Gastroesophageal sphincter (tissue), 4 donors: ENCODE measurements around the gene NR3C2. TPM values are rescaled to one million over a fixed set of nuclear protein-coding genes. Genes with fewer than 3 reads are reported as not detected.

Experiments used
- ATAC-seq: fragments of 150-250 bp; one replicate; pipeline ENCODE4 v1.9.1; 2016; ENCODE audit warnings: mild to moderate bottlenecking, moderate library complexity
- H3K27ac ChIP-seq, 4 donors: fragments of 200-600 bp; sonication (generic) in 3 of 4; 1 replicate in 3 of 4; 2 replicates in 1 of 4; pipeline ENCODE4 v1.5.1; 2016 to 2019
- H3K27me3 ChIP-seq: fragments of 200-600 bp; sonication (generic); one replicate; pipeline ENCODE4 v1.5.1; 2019
- H3K36me3 ChIP-seq, 2 donors: fragments of 200-600 bp; sonication (generic); one replicate each; pipeline ENCODE4 v1.5.1; 2019; ENCODE audit warnings: control low read depth in 1 of 2
- H3K4me1 ChIP-seq, 3 donors: fragments of 200-600 bp; sonication (generic); 1 replicate in 2 of 3; 2 replicates in 1 of 3; pipeline ENCODE4 v1.5.1; 2016 to 2019; ENCODE audit warnings: control low read depth in 2 of 3
- H3K4me3 ChIP-seq, 2 donors: fragments of 200-600 bp; sonication (generic); one replicate each; pipeline ENCODE4 v1.5.1; 2019; ENCODE audit warnings: mild to moderate bottlenecking in 1 of 2, moderate library complexity in 1 of 2
- H3K9me3 ChIP-seq, 3 donors: fragments of 200-600 bp; sonication (generic); one replicate each; pipeline ENCODE4 v1.5.1; 2017 to 2019; ENCODE audit warnings: control low read depth in 2 of 3
- EP300 ChIP-seq: sonication (generic); formaldehyde crosslinking; IDR thresholded peaks from one replicate; pipeline ENCODE4 v1.6.1; 2017; ENCODE audit warnings: antibody characterized with exemption, mild to moderate bottlenecking
- POLR2A ChIP-seq, 2 donors: fragments of 450-650 bp; IDR thresholded peaks; one replicate each; pipeline ENCODE4 v1.6.1; 2017; ENCODE audit warnings: antibody characterized with exemption in 2 of 2, mild to moderate bottlenecking in 2 of 2, moderate library complexity in 1 of 2
- POLR2AphosphoS5 ChIP-seq: sonication (generic); formaldehyde crosslinking; IDR thresholded peaks from one replicate; pipeline ENCODE4 v1.6.1; 2017; ENCODE audit warnings: antibody characterized with exemption
- WGBS, 2 donors: methylation state at CpG; one replicate each; pipeline ENCODE4 v1.1.5; 2018; ENCODE audit warnings: low coverage in 1 of 2; 5-methylcytosine and 5-hydroxymethylcytosine counted together
- total RNA-seq, 4 donors: library from RNA; depleted of rRNA; stranded (reverse); fragments of >200 nt; gene quantifications; one replicate each; pipeline ENCODE4 v1.1.0, GENCODE V29; 2016
- TF ChIP-seq, protein P1 (sequence below), 4 experiments: fragments of 200-600 bp in 2 of 4; fragments of 450-650 bp in 2 of 4; sonication (generic) in 1 of 4; IDR thresholded peaks; one replicate each; pipeline ENCODE4 v1.5.1; 2017 to 2019; ENCODE audit warnings: antibody characterized with exemption in 4 of 4, mild to moderate bottlenecking in 2 of 4, moderate library complexity in 2 of 4

NR3C2 gene
- total RNA-seq, 4 donors from 2014 or later: 11.6 to 15.9 (median 13.9) TPM

- no peak for ATAC-seq
- Histone ChIP-seq H3K4me1 (no peaks in the 10 kb centered on the region), H3K36me3 (peaks cover 0 to 26% of the 10 kb centered on the region in 2 donors), H3K27me3 (no peaks in the 10 kb centered on the region), H3K4me3 (no peak overlapping the region), H3K9me3 (peaks cover 0 to 4% (median 0%) of the 10 kb centered on the region in 3 donors), H3K27ac (no peak overlapping the region)
- WGBS, 2 donors: 89 to 94% methylated on average over 2 to 7 of the region's 7 CpGs
- TF ChIP-seq EP300 (no peak), POLR2A (IDR thresholded peaks at IDR 0.05) (no peak), POLR2AphosphoS5 (no peak)
- TF ChIP-seq, protein P1, sequence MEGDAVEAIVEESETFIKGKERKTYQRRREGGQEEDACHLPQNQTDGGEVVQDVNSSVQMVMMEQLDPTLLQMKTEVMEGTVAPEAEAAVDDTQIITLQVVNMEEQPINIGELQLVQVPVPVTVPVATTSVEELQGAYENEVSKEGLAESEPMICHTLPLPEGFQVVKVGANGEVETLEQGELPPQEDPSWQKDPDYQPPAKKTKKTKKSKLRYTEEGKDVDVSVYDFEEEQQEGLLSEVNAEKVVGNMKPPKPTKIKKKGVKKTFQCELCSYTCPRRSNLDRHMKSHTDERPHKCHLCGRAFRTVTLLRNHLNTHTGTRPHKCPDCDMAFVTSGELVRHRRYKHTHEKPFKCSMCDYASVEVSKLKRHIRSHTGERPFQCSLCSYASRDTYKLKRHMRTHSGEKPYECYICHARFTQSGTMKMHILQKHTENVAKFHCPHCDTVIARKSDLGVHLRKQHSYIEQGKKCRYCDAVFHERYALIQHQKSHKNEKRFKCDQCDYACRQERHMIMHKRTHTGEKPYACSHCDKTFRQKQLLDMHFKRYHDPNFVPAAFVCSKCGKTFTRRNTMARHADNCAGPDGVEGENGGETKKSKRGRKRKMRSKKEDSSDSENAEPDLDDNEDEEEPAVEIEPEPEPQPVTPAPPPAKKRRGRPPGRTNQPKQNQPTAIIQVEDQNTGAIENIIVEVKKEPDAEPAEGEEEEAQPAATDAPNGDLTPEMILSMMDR (IDR thresholded peaks at IDR 0.05): no peak
Observed at GRCh38 chr4:148103597-148104355, 338.4 kb downstream of the NR3C2 start.

- Histone ChIP-seq H3K4me1 (no peaks in the 10 kb centered on the region), H3K27me3 (no peaks in the 10 kb centered on the region), H3K4me3 (no peak overlapping the region), H3K9me3 (peaks cover 0 to 4% (median 0%) of the 10 kb centered on the region in 3 donors), H3K36me3 (peaks cover 0 to 7% of the 10 kb centered on the region in 2 donors), H3K27ac (no peak overlapping the region)
- TF ChIP-seq POLR2A (IDR thresholded peaks at IDR 0.05) (no peak), EP300 (no peak), POLR2AphosphoS5 (no peak)
- TF ChIP-seq, protein P1 (IDR thresholded peaks at IDR 0.05): no peak
- no peak for ATAC-seq
- 56 to 71% methylated on average over 4 of the region's 4 CpGs for WGBS, 2 donors
Observed at GRCh38 chr4:148101790-148102189, 340.4 kb downstream of the NR3C2 start.

DNA sequence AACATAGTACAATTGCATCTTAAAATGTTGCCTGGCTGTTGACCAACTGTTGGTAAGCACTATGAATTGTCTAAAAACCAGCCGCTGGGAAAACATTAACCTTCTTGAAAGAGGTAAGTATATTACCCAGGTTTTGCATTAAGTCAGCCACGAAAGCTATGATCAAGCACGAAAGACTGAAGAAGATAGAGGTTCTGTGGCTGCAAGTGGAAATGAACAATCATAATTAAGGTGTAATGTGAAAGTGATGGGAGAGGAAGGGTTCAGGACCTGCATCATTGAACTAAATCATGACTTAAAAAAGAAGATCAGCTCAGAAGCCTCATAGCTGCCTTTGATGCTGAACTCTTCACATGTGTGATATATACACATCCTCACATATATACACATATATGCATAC, 341.0 kb downstream of the NR3C2 start:
- WGBS, 2 donors: 40 to 97% methylated on average over 1 to 3 of the region's 3 CpGs
- peaks cover 0 to 7% of the 10 kb centered on the region in 2 donors for H3K36me3 ChIP-seq
- no peak for ATAC-seq
- no peak overlapping the region for H3K4me3 ChIP-seq
- H3K9me3 ChIP-seq: no peaks in the 10 kb centered on the region
- no peak overlapping the region for H3K27ac ChIP-seq
- H3K27me3 ChIP-seq: no peaks in the 10 kb centered on the region
- no peak for TF ChIP-seq POLR2A (IDR thresholded peaks at IDR 0.05)
- no peak for TF ChIP-seq POLR2AphosphoS5
- TF ChIP-seq EP300: no peak
- TF ChIP-seq, protein P1 (IDR thresholded peaks at IDR 0.05): no peak
- H3K4me1 ChIP-seq: no peaks in the 10 kb centered on the region

- 88% methylated on average over 5 of the region's 5 CpGs; no CpG with 5 or more reads in 1 of the 2 donors for WGBS, 2 donors
- ATAC-seq: no peak
- Histone ChIP-seq H3K4me1 (peaks cover 0 to 4% (median 0%) of the 10 kb centered on the region in 3 donors), H3K4me3 (no peak overlapping the region), H3K36me3 (peaks cover 0 to 10% of the 10 kb centered on the region in 2 donors), H3K9me3 (no peaks in the 10 kb centered on the region), H3K27me3 (no peaks in the 10 kb centered on the region), H3K27ac (no peak overlapping the region)
- TF ChIP-seq POLR2AphosphoS5 (no peak), EP300 (no peak), POLR2A (IDR thresholded peaks at IDR 0.05) (no peak)
- TF ChIP-seq, protein P1 (IDR thresholded peaks at IDR 0.05): no peak
Observed at GRCh38 chr4:148097801-148098200, 344.4 kb downstream of the NR3C2 start.
